SW 1271 (cell line): ENCODE data around the gene CFAP46.
A peak's percentile ranks its signal among the peaks of the same experiment; 100 is the strongest.
"Not testable (repeated sequence)": the region's sequence is repeated elsewhere in the genome, so short reads cannot be mapped to it uniquely, and the experiment has no call there.

ENCODE experiments used
- DNase-seq, 2 experiments: peaks; one replicate each; lab custom pipeline; 2025; lab: John Stamatoyannopoulos, UW

The CFAP46 gene

DNA sequence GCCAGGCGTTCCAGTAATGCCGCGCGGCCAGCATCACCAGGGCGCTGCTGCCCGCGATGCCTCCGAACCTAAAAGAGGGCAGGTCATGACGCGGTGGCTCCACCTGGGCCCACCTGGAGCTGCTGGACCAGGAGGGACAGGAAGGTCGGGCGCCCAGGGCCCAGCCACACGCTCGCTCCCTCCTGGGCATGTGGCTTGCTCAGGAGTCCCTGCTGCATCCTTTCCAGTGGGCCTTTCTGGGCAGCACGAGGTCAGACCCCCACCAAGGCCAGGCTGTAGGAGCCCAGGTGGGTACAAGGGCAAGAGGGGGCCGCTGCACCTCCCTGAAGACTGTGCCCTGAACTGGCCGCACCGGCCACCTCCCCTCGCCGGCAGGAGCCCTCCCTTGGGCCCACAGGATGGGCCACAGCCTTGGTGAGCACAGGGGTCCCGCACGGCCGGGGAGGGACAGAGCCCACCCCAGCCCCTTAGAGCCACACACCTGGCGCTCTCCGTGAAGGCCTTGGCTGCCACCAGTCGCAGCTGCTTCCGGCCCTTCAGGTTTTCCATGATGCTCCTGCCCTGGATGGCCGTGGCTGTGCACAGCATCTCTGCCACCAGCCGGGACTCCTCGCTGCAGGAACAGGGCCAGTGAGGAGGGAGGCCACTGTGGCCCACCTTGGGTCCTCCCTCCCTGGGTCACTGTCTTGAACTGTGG lies 43.2 kb downstream of the CFAP46 start:
- DNase-seq: no peak

- no peak for DNase-seq
Observed at GRCh38 chr10:132898391-132899053, 43.8 kb downstream of the CFAP46 start.

- no peak for DNase-seq
Observed at GRCh38 chr10:132897516-132898381, 44.6 kb downstream of the CFAP46 start.

DNA sequence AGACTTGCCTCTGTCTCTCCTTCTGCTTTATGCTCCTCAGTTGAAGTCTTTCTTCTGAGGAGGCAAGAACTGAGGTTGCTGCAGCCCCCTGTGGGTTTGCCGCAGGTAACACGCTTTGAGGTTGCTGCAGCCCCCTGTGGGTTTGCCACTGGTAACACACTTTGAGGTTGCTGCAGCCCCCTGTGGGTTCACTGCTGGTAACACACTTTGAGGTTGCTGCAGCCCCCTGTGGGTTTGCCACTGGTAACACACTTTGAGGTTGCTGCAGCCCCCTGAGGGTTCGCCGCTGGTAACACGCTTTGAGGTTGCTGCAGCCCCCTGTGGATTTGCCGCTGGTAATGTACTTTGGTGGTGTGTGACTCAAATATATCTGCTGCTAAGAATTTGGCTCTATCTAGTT lies 48.6 kb downstream of the CFAP46 start:
- not testable (repeated sequence) for DNase-seq

DNA sequence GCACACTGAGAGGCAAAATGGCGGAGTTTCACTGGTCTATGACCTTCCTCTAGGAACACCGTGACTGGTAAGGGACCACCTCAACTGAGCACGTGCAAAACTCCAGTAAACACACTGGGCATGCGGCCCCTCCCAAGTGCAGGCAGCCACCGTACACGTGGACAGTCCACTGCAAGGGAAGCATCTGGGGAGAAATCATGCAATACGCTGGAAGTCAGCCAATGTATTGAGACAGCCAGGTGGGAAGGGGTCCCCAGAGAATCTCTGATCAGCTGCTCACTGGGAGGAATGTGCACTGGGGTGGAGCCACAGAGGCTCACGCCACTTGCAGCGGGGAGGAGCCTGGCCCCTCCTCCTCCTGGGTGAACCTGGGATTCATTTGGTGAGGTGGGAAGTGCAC lies 49.3 kb downstream of the CFAP46 start:
- DNase-seq: no peak

- DNase-seq: no peak
Observed at GRCh38 chr10:132892004-132892403, 50.4 kb downstream of the CFAP46 start.

- no peak for DNase-seq
Observed at GRCh38 chr10:132891368-132891767, 51.0 kb downstream of the CFAP46 start.

DNA sequence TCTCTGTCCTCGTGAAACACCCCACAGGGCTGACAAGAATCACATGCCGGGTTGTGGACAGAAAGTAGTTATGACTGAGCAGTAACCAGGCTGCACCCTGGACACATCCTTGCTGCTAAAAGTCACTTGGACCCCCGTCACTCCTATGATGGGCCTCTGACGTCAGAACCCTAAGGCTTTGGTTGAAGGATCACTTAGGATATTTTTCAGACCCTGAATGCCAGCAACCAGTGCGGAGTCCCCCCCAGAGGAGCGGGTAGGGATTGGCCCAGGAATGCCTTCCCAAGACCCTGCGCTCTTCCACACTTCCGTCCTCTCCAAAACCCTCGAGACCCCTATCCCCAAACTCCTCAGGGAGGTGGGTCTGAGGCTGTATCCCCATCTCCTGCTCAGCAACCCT lies 52.1 kb downstream of the CFAP46 start:
- no peak for DNase-seq

- DNase-seq: no peak
Observed at GRCh38 chr10:132889556-132889955, 52.8 kb downstream of the CFAP46 start.

DNA sequence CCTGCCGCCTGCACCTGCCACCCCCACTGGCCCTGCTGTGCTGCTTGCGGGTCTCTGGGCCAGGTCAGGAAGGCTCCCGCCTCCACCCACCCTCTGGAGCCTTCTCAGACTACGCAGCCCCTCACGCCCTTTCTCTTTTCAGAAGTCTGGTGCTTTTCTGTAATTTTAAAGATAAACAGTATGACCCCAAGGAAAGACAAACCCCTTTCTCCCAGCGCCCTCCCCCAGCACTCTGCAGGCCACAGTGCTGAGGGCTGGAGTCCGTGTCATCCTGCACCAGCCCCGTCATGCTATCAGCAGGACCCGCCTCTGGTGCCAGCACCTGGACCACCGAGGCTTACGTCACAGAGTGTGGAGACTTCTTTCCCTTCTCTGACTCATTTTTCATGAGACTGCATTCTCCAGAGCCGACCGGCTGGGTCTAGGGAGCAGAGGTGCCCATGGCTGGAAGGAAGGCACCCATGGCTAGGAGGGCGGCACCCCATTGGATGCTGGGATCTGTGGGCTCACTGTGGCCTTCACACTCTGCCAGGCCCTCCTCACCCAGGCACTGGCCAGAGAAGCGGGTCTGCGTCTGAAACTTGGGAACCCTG lies 53.4 kb downstream of the CFAP46 start:
- DNase-seq: no peak

DNA sequence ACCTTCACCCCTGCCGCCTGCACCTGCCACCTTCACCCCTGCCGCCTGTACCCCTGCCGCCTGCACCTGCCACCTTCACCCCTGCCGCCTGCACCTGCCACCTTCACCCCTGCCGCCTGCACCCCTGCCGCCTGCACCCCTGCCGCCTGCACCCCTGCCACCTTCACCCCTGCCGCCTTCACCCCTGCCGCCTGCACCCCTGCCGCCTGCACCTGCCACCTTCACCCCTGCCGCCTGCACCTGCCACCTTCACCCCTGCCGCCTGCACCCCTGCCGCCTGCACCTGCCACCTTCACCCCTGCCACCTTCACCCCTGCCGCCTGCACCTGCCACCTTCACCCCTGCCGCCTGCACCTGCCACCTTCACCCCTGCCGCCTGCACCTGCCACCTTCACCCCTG lies 53.9 kb downstream of the CFAP46 start:
- not testable (repeated sequence) for DNase-seq

DNA sequence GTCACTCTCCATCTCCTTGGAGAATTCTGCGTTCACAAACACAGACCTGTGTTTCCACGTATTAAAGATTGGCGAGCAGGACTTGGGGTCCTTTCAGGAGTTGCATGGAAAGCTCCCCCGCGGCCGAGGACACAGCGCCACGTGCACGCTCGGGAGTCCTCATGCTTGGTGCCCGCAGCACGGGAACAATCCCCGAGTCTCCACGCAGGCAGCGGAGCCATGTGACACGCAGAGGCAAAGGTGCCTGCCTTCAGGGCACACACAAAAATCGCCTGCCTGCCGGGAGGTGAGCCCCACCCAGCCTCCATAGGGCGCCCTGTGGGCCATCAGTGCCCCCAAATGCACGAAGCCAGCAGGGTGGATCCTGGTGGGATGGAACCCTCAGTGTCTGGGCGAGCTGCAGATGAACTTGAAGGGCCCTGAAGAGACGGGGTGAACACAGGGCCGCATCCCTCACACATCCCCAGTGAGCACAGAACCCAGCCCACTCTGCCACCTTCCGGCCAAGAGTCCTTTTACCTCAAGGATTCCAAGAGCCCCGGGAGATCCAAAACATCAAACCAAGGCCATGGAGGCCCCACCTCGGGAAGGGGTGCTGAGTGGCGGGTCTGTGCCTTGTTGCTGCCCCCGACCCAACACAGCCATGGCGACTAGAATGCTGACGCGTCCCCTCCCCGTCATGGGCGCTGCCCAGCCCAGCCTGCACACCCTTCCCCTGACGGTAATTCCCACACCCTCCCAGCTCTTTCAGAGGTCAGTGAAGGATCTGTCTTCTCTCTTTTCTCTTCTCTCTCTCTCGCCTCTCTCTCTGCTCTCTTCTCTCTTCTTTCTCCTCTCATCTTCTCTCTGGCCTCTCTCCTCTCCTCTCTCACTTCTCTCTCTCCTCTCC lies 55.9 kb downstream of the CFAP46 start:
- DNase-seq: peak in 1 of 2 experiments; percentile 6

DNA sequence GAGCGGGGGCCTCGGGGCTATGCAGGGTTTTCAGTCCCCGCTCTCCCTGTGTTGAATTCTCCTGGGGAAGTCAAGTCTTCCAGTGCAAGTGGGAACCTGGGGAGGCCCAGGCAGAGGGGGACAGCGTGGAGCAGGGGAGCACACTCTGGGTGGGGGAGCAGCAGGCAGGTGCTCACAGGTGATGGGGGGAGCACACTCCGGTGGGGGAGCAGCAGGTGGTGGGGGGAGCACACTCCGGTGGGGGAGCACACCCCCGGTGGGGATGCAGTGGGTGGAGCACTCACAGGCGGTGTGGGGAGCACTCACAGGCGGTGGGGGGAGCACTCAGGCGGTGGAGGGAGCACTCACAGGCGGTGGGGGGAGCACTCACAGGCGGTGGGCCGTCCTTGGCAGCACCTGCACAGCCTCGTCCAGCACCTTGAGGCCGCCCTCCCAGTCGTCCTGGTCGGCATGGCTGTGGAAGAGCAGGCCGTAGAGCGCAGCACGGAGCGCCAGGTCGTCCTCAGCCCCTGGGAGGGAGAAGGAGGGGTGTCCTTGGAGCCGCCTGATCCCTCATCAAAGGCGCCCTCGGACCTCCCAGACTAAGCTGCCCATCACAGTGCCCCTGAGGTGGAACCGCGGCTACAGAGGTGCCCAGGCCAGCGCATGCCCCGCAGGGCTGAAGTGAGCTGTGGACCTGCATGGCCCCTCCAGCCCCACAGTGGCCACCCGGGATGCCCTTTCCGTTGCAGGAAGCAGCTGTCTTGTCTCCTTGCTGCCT lies 56.7 kb downstream of the CFAP46 start:
- no peak for DNase-seq

- no peak for DNase-seq
Observed at GRCh38 chr10:132884691-132885271, 57.6 kb downstream of the CFAP46 start.

DNA sequence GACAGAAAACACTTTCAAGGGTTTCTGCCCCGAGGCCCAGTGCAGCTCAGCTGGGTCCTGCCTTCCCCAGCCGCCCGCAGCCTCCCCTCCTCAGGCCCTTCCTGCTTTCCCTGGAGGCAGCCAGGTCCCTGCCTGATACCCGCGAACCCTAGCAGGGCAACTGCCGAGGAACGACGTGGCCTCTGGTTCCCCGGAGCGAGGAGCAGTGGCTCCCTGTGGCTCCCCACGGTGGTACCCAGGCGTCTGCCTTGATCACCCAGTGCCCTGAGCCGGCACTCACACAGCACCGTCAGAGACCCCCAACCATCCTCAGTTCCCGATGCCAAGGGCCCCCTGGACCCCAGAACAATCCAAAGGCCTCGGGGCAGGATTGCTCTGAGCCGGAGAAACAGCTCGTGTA lies 58.3 kb downstream of the CFAP46 start:
- no peak for DNase-seq

- DNase-seq: no peak
Observed at GRCh38 chr10:132883391-132883881, 58.9 kb downstream of the CFAP46 start.

DNA sequence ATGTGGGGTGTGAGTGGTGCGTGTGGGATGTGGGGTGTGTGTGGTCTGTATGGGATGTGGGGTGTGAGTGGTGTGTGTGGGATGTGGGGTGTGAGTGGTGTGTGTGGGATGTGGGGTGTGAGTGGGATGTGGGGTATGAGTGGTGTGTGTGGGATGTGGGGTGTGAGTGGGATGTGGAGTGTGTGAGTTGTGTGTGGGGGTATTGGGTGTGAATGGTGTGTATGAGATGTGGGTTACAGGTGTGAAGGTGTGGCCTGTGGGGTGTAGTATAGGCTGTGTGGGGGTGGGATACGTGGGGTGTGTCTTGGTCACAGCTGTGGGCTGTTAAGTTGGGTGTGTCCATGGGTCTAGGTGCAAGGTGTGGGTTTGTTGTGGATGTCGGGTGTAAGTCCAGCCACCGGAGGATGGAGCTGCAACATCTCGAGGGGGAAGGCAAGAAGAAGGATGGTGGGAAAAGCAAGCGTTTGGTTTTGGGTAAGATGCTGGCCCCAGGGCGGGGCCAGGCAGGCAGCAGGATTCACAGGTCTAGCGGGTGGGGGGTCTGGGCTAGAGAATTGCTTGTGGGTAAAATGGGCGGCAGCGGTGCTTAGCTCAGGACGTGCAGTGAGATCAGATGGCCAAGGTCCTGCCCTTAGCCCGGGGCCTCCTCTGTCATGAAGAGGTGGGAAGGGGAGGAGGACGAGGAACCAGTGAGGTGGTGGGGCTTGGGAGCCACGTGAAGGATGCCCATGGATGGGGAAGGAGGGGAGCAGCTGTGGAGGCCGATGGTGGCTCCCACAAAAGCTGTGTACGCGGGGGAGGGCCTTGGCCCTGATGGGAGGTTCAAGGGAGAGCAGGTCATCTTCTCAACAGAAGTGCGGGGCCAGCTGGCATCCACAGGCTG lies 60.1 kb downstream of the CFAP46 start:
- DNase-seq: no peak

- DNase-seq: no peak
Observed at GRCh38 chr10:132881186-132881920, 61.0 kb downstream of the CFAP46 start.
